Renal cortical epithelial cell (primary cell): ENCODE results near the gene ABCC8. TPM values are rescaled to one million over a fixed set of nuclear protein-coding genes. Genes with fewer than 3 reads are reported as not detected.
A peak's percentile ranks its signal among the peaks of the same experiment; 100 is the strongest.

ENCODE experiments used
- DNase-seq: peaks from one replicate; pipeline ENCODE4 v3.0.0-alpha.2; 2011; ENCODE audit warnings: low read depth
- total RNA-seq: library from RNA; depleted of rRNA; stranded (reverse); fragments of >200 nt; gene quantifications from 2 replicates; pipeline ENCODE4 v1.2.3, GENCODE V29; 2014

The ABCC8 gene
- total RNA-seq, 1 donor from 2014 or later: not detected

- DNase-seq: no peak
Observed at GRCh38 chr11:17387811-17388210, 88.8 kb downstream of the ABCC8 start.

GRCh38 chr11:17387254-17387653 lies 89.4 kb downstream of the ABCC8 start:
- no peak for DNase-seq

GRCh38 chr11:17386331-17387084 lies 90.1 kb downstream of the ABCC8 start:
- peak; percentile 24 for DNase-seq

GRCh38 chr11:17385926-17386325 lies 90.7 kb downstream of the ABCC8 start:
- no peak for DNase-seq

GRCh38 chr11:17385492-17385891 lies 91.2 kb downstream of the ABCC8 start:
- DNase-seq: no peak

- peak; percentile 69 for DNase-seq
Observed at GRCh38 chr11:17384002-17384511, 92.6 kb downstream of the ABCC8 start.

- DNase-seq: no peak
Observed at GRCh38 chr11:17383461-17383860, 93.2 kb downstream of the ABCC8 start.

GRCh38 chr11:17382046-17382728 lies 94.5 kb downstream of the ABCC8 start:
- DNase-seq: no peak

GRCh38 chr11:17381156-17381555 lies 95.5 kb downstream of the ABCC8 start:
- DNase-seq: no peak

- no peak for DNase-seq
Observed at GRCh38 chr11:17379383-17380180, 97.1 kb downstream of the ABCC8 start.

- no peak for DNase-seq
Observed at GRCh38 chr11:17378655-17379054, 98.0 kb downstream of the ABCC8 start.

GRCh38 chr11:17376493-17376892 lies 100.2 kb downstream of the ABCC8 start:
- no peak for DNase-seq

- DNase-seq: no peak
Observed at GRCh38 chr11:17375547-17375946, 101.1 kb downstream of the ABCC8 start.

GRCh38 chr11:17371614-17372013 lies 105.0 kb downstream of the ABCC8 start:
- no peak for DNase-seq

GRCh38 chr11:17369684-17370243 lies 106.9 kb downstream of the ABCC8 start:
- no peak for DNase-seq

GRCh38 chr11:17369094-17369493 lies 107.6 kb downstream of the ABCC8 start:
- no peak for DNase-seq

- no peak for DNase-seq
Observed at GRCh38 chr11:17368551-17368950, 108.1 kb downstream of the ABCC8 start.

GRCh38 chr11:17366495-17366894 lies 110.2 kb downstream of the ABCC8 start:
- DNase-seq: no peak

GRCh38 chr11:17354601-17354991 lies 122.0 kb downstream of the ABCC8 start:
- peak; percentile 61 for DNase-seq

- DNase-seq: no peak
Observed at GRCh38 chr11:17353821-17354600, 122.6 kb downstream of the ABCC8 start.
